ENCODE data around the gene DPH1.
A peak's percentile ranks its signal among the peaks of the same experiment; 100 is the strongest.

Gene DPH1

DNA sequence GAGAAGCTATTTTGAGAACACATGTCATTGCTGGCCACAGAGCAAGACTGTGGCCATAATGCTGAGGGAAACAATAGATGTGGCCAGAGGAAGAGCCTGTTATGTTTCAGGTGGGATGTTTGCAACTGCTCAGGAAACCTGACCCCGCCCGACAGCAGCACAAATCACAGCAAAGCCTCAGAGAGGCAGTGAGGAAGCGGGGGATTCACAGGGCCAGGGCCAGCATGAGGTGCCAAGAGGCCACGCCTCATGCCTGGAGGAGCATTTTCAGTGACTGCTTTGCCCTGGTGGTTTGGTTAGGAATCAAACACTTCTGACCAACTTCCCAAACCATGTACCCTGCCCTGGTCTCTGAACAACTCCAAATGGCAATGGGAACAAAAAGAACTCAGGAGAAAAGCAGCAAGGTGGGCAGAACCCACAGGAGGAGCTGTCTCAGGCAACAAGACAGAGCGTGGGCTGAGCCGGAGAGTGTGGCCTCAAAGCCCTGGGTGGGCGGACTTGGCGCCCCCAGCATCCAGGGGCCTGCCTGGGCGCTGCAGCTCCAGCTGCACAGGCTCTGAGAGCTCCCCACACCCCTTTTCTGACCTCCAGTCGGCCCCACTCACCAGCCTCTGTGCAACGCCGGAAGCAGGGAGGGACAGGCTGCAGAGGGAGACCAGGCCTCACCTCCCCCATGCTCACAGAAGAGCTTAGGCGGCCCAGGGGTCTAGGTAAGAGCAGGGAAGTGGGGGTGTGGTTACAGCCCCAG, 45.6 kb downstream of the DPH1 start:
- TF ChIP-seq, protein P1, sequence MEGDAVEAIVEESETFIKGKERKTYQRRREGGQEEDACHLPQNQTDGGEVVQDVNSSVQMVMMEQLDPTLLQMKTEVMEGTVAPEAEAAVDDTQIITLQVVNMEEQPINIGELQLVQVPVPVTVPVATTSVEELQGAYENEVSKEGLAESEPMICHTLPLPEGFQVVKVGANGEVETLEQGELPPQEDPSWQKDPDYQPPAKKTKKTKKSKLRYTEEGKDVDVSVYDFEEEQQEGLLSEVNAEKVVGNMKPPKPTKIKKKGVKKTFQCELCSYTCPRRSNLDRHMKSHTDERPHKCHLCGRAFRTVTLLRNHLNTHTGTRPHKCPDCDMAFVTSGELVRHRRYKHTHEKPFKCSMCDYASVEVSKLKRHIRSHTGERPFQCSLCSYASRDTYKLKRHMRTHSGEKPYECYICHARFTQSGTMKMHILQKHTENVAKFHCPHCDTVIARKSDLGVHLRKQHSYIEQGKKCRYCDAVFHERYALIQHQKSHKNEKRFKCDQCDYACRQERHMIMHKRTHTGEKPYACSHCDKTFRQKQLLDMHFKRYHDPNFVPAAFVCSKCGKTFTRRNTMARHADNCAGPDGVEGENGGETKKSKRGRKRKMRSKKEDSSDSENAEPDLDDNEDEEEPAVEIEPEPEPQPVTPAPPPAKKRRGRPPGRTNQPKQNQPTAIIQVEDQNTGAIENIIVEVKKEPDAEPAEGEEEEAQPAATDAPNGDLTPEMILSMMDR (IDR thresholded peaks at IDR 0.05; ENCODE audit: low read depth, low read length, missing control alignments) = no peak
- H3K4me3 ChIP-seq (replicated peaks; ENCODE audit: low read depth, low read length) = no peak overlapping the region
- no peak for DNase-seq (ENCODE audit: extremely low read depth, low read depth)

DNA sequence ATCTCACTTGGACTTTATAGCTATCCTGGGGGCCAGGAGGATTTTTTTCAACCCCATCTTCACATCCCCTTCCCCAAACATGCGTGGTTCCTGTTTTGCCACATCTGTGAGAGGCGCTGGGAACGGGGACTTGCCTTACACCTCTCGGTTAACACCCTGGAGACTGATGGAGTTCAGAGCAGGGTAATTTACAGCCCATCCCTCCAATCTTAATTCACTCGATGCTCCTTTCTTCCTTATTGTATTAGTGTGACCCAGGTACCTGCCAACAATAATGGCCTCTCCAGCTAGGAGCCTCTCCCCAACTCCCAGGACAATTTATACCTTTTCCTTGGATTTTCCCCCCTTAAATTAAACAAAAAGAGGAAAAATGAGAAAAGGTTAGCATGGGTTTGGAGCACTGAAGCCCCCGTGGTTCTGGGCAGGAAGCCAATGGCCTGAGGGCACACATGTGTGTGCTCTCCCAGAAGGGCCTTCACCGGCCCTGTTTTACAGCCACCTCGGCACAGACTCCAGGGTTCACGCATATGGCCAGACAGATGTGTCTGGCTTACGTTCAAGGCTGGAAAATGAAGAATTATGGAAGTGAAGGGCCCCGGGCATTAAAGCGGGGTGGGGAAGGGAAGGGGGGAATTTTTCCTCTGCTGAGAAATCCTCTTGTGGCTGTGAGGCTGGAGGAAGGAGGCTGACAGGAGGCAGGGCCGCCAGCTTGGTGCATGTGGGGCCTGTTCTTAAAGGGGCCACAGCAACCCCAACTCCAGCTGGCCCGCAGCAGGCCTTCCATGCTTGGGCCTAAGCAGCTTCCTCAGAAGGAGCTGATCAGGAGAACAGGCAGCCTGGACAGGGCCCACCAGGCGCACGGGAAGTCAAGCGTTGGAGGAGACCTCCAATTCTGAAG, 46.4 kb downstream of the DPH1 start:
- no peak overlapping the region for H3K4me3 ChIP-seq (replicated peaks; ENCODE audit: low read depth, low read length)
- TF ChIP-seq, protein P1 (IDR thresholded peaks at IDR 0.05; ENCODE audit: low read depth, low read length, missing control alignments) = no peak
- peak; percentile 92 for DNase-seq (ENCODE audit: extremely low read depth, low read depth)

DNA sequence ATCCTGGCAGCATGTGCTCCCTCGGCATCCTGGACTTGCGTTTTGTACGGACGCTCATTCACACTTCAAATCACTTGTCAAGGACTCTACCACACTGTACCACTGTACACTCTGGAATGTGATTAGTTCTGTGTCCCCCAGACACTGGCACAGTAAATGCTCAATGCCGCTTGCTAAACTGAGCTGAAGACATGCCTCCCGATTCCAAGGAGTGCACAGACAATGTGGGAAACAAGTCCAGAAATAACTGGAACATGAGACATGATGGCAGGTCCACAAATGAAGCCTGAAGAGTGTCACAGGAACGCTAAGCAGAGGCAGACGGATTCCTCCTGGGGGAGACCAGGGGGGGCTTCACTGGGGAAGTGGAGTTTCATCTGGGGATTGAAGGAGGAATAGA, 47.1 kb downstream of the DPH1 start:
- TF ChIP-seq, protein P1 (IDR thresholded peaks at IDR 0.05; ENCODE audit: low read depth, low read length, missing control alignments) = no peak
- DNase-seq (ENCODE audit: extremely low read depth, low read depth) = no peak
- H3K4me3 ChIP-seq (replicated peaks; ENCODE audit: low read depth, low read length) = no peak overlapping the region

DNA sequence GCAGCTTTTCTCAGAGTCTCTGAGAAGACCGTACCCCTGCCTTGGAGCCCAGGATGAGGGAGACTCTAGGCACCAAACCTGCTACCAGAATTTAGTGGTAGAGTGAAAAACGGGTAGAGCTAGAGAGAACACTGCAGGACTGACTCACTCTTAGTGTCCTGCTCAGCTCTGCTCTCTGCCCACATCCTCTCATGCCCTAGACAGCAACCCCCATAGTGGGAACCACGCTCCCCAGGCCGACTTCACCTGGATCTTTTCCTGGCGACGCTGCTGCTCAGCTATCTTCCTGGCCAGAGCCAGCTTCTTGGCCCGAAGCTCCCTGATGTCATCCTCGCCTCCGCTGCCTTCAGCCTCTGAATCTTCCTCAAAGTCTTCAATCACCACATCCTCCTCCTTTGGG, 51.6 kb downstream of the DPH1 start:
- TF ChIP-seq, protein P1 (IDR thresholded peaks at IDR 0.05; ENCODE audit: low read depth, low read length, missing control alignments) = no peak
- no peak for DNase-seq (ENCODE audit: extremely low read depth, low read depth)
- no peak overlapping the region for H3K4me3 ChIP-seq (replicated peaks; ENCODE audit: low read depth, low read length)

DNA sequence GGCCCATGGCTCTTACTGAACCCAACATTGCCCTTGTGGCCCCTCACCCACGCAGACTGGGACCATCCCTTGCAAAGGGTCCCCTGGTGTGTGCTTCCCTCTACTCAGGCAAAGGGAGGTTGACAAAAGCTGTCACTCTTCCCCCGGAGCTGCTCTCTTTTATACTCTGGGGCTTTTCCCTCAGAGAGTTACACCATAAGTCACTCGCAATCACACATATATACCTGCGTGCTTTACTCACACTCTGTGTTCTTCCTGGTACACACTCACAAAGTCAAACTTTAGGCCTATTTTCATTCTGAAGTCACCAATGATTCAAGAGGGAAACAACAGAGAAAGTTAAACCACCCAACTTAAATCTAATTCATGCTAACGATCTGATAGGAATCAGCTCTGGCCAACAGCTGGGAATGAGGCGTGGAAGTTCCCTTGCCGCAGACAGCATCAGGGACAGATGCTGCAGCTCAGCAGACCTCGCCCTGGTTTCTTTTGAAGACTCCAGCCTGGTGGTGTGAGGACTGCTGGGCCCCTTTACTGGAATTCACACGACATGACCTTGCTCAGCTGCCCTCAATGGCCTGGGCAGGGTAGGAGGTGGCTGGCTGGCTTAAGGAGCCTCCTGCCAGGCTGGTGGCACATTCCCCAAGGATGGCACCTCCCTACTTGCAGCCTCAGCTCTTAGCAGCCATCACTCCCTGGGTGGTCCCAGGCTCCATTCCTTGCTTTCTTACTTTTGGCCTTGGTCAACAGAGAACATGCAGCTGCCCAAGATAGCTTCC, 52.2 kb downstream of the DPH1 start:
- no peak overlapping the region for H3K4me3 ChIP-seq (replicated peaks; ENCODE audit: low read depth, low read length)
- DNase-seq (ENCODE audit: extremely low read depth, low read depth) = no peak
- TF ChIP-seq, protein P1 (IDR thresholded peaks at IDR 0.05; ENCODE audit: low read depth, low read length, missing control alignments) = no peak

DNA sequence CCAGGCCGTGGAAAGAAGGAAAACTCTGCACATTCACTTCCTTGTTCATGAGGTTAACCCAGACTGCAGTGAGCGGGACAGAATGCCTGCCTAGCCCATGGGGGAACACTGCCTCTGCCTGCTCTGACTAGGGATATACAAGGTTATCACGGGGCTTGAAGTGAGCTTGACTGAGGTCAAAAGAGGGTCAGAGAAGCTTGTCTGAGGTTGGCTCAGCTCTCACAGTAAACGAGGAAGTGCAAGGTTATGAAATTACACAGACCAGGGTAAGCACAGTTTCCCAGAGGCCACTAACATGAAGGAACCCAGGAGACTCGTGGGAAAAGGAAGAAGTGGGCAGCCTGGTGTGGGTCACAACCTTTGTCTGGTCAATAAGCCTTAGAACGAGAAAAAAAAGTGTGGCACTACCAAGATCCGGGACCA, 53.7 kb downstream of the DPH1 start:
- DNase-seq (ENCODE audit: extremely low read depth, low read depth) = no peak
- TF ChIP-seq, protein P1 (IDR thresholded peaks at IDR 0.05; ENCODE audit: low read depth, low read length, missing control alignments) = no peak

More for the DNA sequence above, 53.7 kb downstream of the DPH1 start:
- H3K4me3 ChIP-seq (replicated peaks; ENCODE audit: low read depth, low read length) = no peak overlapping the region
